Vagina (tissue), 2 donors: ENCODE measurements around the gene ST8SIA2. TPM values are rescaled to one million over a fixed set of nuclear protein-coding genes. Genes with fewer than 3 reads are reported as not detected.

Source experiments
- DNase-seq, 2 donors: peaks; one replicate each; pipeline ENCODE4 v3.0.0-alpha.2; 2017; ENCODE audit errors: extremely low spot score in 2 of 2
- H3K27ac ChIP-seq: fragments of 200-600 bp; sonication (generic); one replicate; pipeline ENCODE4 v1.5.1; 2019
- H3K27me3 ChIP-seq: fragments of 200-600 bp; sonication (generic); one replicate; pipeline ENCODE4 v1.5.1; 2019
- H3K36me3 ChIP-seq, 2 donors: fragments of 200-600 bp; sonication (generic); one replicate each; pipeline ENCODE4 v1.5.1; 2017 to 2019
- H3K4me1 ChIP-seq: fragments of 200-600 bp; sonication (generic); one replicate; pipeline ENCODE4 v1.5.1; 2019
- H3K4me3 ChIP-seq, 2 donors: fragments of 200-600 bp; sonication (generic); 1 replicate in 1 of 2; 2 replicates in 1 of 2; pipeline ENCODE4 v1.5.1; 2016 to 2019
- H3K9me3 ChIP-seq: fragments of 200-600 bp; sonication (generic); one replicate; pipeline ENCODE4 v1.5.1; 2019
- POLR2A ChIP-seq, 2 donors: fragments of 450-650 bp; IDR thresholded peaks; one replicate each; pipeline ENCODE4 v1.6.1; 2017; ENCODE audit warnings: antibody characterized with exemption in 2 of 2, mild to moderate bottlenecking in 2 of 2, moderate library complexity in 2 of 2
- POLR2AphosphoS5 ChIP-seq, 2 donors: sonication (generic); formaldehyde crosslinking; IDR thresholded peaks; one replicate each; pipeline ENCODE4 v1.9.0; 2017; ENCODE audit warnings: antibody characterized with exemption in 2 of 2, mild to moderate bottlenecking in 2 of 2, low read depth in 1 of 2; ENCODE audit not compliant: insufficient read depth in 1 of 2
- intact Hi-C: fragments of 100-400 bp; cut with DNase I; formaldehyde crosslinking; loops from one replicate; pipeline ENCODE4 v1.15.1; 2023
- total RNA-seq: library from RNA; depleted of rRNA; stranded (reverse); fragments of >200 nt; gene quantifications from one replicate; pipeline ENCODE4 v1.2.3, GENCODE V29; 2016
- TF ChIP-seq, protein P1 (sequence below), 3 experiments: fragments of 450-650 bp in 2 of 3; fragments of 200-600 bp in 1 of 3; sonication (generic) in 1 of 3; IDR thresholded peaks; one replicate each; pipeline ENCODE4 v1.5.1; 2017 to 2019; ENCODE audit warnings: antibody characterized with exemption in 3 of 3, mild to moderate bottlenecking in 2 of 3, moderate library complexity in 2 of 3

Gene ST8SIA2
- total RNA-seq, 1 donor from 2014 or later, result not detected

- no peak for DNase-seq
- H3K36me3 ChIP-seq, result no peaks in the 10 kb centered on the region
- intact Hi-C loops, result no loop called here
- H3K27me3 ChIP-seq, result no peaks in the 10 kb centered on the region
- TF ChIP-seq POLR2A (IDR thresholded peaks at IDR 0.05) (no peak), POLR2AphosphoS5 (IDR thresholded peaks at IDR 0.05; ENCODE audit: insufficient read depth in 1 of 2, low read depth in 1 of 2) (no peak)
- TF ChIP-seq, protein P1, sequence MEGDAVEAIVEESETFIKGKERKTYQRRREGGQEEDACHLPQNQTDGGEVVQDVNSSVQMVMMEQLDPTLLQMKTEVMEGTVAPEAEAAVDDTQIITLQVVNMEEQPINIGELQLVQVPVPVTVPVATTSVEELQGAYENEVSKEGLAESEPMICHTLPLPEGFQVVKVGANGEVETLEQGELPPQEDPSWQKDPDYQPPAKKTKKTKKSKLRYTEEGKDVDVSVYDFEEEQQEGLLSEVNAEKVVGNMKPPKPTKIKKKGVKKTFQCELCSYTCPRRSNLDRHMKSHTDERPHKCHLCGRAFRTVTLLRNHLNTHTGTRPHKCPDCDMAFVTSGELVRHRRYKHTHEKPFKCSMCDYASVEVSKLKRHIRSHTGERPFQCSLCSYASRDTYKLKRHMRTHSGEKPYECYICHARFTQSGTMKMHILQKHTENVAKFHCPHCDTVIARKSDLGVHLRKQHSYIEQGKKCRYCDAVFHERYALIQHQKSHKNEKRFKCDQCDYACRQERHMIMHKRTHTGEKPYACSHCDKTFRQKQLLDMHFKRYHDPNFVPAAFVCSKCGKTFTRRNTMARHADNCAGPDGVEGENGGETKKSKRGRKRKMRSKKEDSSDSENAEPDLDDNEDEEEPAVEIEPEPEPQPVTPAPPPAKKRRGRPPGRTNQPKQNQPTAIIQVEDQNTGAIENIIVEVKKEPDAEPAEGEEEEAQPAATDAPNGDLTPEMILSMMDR (IDR thresholded peaks at IDR 0.05), result no peak
- no peaks in the 10 kb centered on the region for H3K9me3 ChIP-seq
- no peaks in the 10 kb centered on the region for H3K4me1 ChIP-seq
- H3K27ac ChIP-seq, result no peak overlapping the region
- no peak overlapping the region for H3K4me3 ChIP-seq
Observed at GRCh38 chr15:92492551-92493115, 99.0 kb downstream of the ST8SIA2 start.

GRCh38 chr15:92494806-92495336 lies 101.2 kb downstream of the ST8SIA2 start:
- Histone ChIP-seq H3K27me3 (no peaks in the 10 kb centered on the region), H3K4me3 (no peak overlapping the region), H3K4me1 (no peaks in the 10 kb centered on the region), H3K9me3 (no peaks in the 10 kb centered on the region), H3K27ac (no peak overlapping the region), H3K36me3 (no peaks in the 10 kb centered on the region)
- DNase-seq, result no peak
- intact Hi-C loops, result no loop called here
- TF ChIP-seq, protein P1 (IDR thresholded peaks at IDR 0.05), result no peak
- TF ChIP-seq POLR2AphosphoS5 (IDR thresholded peaks at IDR 0.05; ENCODE audit: insufficient read depth in 1 of 2, low read depth in 1 of 2) (no peak), POLR2A (IDR thresholded peaks at IDR 0.05) (no peak)

DNA sequence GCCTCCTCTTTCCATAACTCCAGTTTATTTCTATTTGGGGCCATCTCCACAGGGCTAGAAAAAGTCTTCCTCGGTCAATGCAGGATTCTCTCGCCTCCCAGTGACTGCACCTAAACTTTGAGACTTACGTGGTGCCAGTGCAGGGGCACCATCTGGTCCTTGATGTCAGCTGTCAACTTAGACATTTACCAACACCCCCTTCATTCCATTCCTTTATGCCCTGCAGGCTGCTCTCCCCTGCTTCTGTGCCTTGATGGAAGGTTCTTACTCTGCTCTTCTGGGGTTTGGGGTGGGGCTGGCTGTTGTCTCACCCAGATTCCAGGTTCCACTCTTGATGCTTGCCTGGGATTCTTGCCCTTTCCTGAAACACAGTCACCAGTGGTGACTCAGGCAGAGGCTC lies 101.8 kb downstream of the ST8SIA2 start:
- TF ChIP-seq, protein P1 (IDR thresholded peaks at IDR 0.05), result no peak
- no peak for TF ChIP-seq POLR2A (IDR thresholded peaks at IDR 0.05)
- no peak for TF ChIP-seq POLR2AphosphoS5 (IDR thresholded peaks at IDR 0.05; ENCODE audit: insufficient read depth in 1 of 2, low read depth in 1 of 2)
- Histone ChIP-seq H3K9me3 (no peaks in the 10 kb centered on the region), H3K4me1 (no peaks in the 10 kb centered on the region), H3K36me3 (no peaks in the 10 kb centered on the region), H3K4me3 (no peak overlapping the region), H3K27ac (no peak overlapping the region), H3K27me3 (no peaks in the 10 kb centered on the region)
- no peak for DNase-seq
- intact Hi-C loops, result no loop called here

DNA sequence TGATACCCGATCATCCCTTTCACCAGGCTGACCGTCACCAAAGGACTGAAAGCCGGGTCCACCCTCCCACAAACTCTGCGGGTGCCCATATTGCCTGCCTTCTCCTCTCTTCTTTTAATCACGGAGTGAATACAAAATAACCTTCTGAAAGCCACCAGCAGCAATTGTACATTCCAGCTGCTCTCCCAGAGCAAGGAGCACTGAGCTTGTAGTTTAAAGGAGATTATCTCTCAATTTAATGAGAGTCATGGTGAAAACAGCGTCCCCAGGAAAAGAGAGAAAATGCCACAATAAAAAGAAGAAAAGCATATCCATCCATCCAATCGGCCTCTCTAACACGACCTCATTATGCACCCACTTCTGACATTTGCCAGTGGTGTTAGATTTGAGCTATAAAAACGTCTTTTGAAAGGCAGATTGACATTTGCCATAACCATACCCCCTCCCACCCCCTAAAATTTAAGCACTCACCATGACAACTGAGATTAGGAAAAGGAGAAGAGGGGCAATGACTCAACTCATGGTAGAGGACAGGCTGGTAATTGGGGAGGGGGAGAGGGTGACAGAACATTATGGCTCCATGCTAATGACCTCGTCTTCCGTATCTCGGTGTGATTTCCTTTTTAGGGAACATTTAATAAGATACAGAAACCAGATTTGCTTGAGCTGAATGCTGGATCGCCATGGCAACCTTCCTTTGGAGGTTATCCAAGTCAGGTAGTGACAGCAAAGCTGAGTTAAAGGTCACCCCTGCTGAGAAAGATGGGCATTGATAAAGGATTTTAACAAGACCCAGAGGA lies 106.2 kb downstream of the ST8SIA2 start:
- Histone ChIP-seq H3K9me3 (no peaks in the 10 kb centered on the region), H3K4me3 (no peak overlapping the region), H3K36me3 (no peaks in the 10 kb centered on the region), H3K27me3 (no peaks in the 10 kb centered on the region), H3K4me1 (no peaks in the 10 kb centered on the region), H3K27ac (no peak overlapping the region)
- TF ChIP-seq, protein P1 (IDR thresholded peaks at IDR 0.05), result no peak
- TF ChIP-seq POLR2AphosphoS5 (IDR thresholded peaks at IDR 0.05; ENCODE audit: insufficient read depth in 1 of 2, low read depth in 1 of 2) (no peak), POLR2A (IDR thresholded peaks at IDR 0.05) (no peak)
- intact Hi-C loops, result no loop called here
- no peak for DNase-seq

GRCh38 chr15:92502336-92502735 lies 108.7 kb downstream of the ST8SIA2 start:
- Histone ChIP-seq H3K9me3 (no peaks in the 10 kb centered on the region), H3K27me3 (no peaks in the 10 kb centered on the region), H3K4me3 (no peak overlapping the region), H3K27ac (no peak overlapping the region), H3K4me1 (no peaks in the 10 kb centered on the region), H3K36me3 (no peaks in the 10 kb centered on the region)
- TF ChIP-seq, protein P1 (IDR thresholded peaks at IDR 0.05), result no peak
- TF ChIP-seq POLR2A (IDR thresholded peaks at IDR 0.05) (no peak), POLR2AphosphoS5 (IDR thresholded peaks at IDR 0.05; ENCODE audit: insufficient read depth in 1 of 2, low read depth in 1 of 2) (no peak)
- intact Hi-C loops, result no loop called here
- no peak for DNase-seq
